GM21515 (cell line): ENCODE results near the gene AKAP13.

Source experiments
- ATAC-seq: cut with Tn5 transposase; IDR thresholded peaks from one replicate; pipeline ENCODE4 v1.9.1; 2021; ENCODE audit not compliant: unreplicated experiment

Gene AKAP13

DNA sequence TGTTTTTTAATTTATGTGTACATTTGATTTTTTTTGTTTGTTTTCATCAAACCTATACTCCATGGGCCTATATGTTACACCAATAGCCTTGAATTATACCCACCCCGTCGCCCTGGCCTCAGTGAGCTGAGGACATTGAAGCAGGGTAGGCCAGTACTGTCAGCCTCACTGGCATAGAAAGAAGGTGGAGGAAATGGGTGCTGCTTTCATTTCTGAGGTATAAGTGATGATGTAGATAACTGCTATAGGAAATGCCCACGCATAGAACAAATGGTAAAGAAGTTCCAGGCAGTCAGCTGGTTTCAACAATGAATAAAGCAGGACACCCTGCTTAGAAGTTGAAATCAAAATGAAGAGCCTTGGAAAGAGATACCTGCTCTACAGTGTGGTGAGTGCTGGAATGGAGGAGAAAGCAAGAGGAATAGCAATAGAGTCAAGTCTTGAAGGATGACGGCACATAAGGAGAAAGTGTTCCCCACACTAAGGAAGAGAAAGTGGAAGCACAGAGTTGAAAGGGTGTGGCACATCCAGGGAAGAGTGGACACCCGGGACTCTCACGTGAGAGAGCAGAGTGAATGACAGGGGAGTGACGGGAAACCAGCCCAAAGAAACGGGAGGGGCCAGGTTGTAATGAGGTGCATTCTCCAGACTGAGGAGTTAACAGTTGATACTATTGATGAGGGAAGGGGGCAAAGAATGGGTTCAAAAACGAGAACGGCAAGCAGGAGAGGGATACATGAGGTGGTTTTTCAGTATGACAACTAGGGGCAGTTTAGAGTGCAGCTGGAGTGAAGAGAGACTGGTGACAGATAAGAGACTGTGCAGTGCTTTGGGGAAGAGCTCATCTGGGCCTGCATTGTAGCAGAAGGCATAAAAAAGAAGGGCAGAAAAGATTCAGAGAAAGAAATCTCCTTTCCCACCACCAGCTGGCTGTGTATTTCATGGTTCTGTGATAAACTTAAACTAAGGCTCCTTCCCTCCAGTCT lies 343.9 kb downstream of the AKAP13 start:
- ATAC-seq, result no peak

GRCh38 chr15:85725019-85725418 lies 344.6 kb downstream of the AKAP13 start:
- ATAC-seq, result no peak

- ATAC-seq, result no peak
Observed at GRCh38 chr15:85725564-85725963, 345.2 kb downstream of the AKAP13 start.

DNA sequence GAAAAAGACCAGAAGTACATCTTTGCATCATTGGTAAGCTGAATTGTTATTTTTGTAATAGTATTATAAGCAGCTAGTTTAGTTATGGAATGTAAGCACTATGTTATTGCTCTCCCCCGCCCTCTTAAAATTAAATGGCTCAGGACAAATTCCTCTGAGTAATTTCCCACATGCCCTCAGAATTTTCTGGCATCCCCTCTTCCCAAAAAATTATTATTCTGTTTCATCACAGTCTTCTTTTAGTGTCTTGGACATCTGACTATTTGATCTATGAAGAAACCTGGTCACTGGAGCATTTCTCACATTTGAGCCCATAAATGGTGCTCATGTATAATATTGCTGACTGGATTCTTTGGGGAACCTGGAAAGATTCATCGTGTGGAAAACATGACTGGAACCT lies 346.1 kb downstream of the AKAP13 start:
- no peak for ATAC-seq

GRCh38 chr15:85727068-85727467 lies 346.7 kb downstream of the AKAP13 start:
- ATAC-seq, result no peak

GRCh38 chr15:85730001-85730820 lies 349.8 kb downstream of the AKAP13 start:
- ATAC-seq, result peak; percentile 62

DNA sequence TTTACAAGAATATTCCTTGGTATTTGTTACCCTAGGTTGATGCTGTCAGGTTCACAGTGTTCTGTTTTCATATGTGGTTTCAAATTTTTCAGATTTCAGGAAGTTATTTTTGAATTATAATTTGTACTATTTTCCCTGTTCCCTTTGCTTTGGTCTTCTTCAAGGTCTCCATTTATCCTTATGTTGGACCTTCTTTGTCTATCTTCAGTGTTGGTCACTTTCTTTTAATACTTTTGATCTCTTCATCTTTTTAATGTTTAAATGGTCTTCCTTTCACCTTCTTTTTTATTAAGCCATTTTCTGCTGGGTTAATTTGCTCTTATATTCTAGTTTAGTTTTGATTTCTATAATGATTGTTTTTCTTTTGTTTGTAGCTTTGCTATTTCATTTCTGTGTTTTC lies 353.0 kb downstream of the AKAP13 start:
- no peak for ATAC-seq

- ATAC-seq, result no peak
Observed at GRCh38 chr15:85737061-85737460, 356.7 kb downstream of the AKAP13 start.

- ATAC-seq, result no peak
Observed at GRCh38 chr15:85741021-85741421, 360.6 kb downstream of the AKAP13 start.

DNA sequence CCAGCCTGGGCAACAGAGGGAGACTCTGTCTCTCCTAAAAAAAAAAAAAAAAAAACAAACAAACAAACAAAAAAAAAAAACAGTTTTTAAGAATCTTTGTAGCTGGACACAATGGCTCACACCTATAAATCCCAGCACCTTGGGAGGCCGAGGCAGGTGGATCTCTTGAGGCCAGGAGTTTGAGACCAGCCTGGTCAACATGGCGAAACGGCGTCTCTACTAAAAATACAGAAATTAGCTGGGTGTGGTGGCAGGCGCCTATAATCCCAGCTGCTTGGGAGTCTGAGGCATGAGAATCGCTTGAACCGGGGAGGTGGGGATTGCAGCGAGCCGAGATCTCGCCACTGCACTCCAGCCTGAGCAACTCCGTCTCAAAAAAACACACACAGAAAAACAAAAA lies 361.3 kb downstream of the AKAP13 start:
- no peak for ATAC-seq

DNA sequence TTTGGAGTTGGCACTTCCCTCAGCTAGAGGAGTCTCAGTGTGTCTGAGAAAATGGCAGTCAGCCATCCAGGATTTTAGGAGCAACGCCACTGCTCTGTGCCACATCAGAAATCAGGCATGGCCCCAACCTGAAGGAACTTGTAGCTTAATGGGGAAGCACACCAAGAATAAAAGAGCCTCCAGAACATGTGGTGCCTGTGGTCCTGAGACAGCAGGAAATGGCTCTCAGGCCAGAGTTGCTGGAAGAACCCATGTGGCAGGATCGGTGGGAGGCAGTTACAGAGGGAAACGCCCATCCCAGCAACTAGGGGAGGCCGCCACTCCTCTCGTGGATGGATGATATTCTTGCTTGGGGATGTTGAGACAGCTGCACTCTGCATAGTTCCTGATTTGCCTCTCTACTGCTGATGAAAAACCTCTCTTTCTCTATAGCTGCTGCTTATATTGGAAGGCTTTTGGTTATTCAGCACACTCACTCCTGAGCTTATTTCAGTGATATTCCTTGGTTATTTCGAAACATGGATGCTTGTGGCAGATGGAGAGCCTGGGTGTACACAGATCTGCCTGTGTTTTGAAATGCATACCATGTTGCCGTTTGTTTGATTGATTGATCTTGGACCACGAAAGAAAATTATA lies 361.9 kb downstream of the AKAP13 start:
- ATAC-seq, result no peak

GRCh38 chr15:85743392-85744055 lies 363.1 kb downstream of the AKAP13 start:
- no peak for ATAC-seq

DNA sequence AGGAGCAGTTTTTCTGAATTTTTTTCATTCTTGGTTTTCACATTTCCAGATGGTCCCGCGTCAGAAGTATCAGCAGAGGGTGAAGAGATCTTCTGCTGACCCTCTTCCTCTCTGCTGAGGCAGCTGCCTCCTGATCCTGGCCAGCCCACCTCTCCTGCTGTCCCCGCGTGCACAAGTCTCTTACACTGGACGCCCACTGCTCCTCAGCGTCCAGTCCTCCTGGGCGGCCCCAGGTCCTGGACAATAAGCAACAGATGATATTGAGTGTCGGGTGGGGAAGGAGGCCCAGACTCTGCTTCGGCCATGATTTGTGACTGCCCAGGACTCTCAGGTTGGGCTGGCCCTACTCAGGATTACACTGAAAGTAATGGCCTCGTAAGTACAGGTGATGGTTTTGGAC lies 364.2 kb downstream of the AKAP13 start:
- ATAC-seq, result no peak

GRCh38 chr15:85745023-85745422 lies 364.6 kb downstream of the AKAP13 start:
- no peak for ATAC-seq

DNA sequence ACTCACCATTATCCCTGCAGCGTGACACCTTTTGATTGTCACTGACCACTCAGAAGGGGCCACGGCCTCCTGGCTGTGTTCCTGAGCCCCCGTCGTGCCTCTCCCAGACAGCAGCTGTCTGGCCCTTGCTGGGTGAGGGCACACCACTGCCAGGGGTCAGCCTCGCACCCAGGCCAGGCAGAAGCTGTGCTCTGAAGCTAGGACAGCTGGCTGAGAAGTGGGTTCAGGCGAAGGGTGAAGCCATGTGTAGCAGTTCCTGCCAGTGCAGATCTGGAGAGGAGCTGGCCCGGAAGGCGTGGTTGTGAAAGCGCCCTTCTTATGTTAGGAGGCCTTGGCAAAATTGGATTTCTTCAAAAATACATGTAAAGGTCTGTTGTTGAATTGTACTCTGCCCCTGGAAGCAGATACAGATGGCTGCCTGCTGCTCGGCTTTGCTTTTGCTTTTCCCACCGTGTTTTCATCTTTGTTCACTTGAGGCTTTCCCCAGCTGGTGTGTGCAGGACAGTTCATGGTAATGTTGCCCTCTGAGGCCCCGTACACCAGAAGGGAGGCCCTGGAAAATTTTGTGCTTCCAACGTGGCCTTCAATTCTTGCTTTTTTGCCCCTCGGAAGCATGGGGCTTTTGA lies 365.2 kb downstream of the AKAP13 start:
- ATAC-seq, result no peak

GRCh38 chr15:85746641-85747040 lies 366.2 kb downstream of the AKAP13 start:
- no peak for ATAC-seq

DNA sequence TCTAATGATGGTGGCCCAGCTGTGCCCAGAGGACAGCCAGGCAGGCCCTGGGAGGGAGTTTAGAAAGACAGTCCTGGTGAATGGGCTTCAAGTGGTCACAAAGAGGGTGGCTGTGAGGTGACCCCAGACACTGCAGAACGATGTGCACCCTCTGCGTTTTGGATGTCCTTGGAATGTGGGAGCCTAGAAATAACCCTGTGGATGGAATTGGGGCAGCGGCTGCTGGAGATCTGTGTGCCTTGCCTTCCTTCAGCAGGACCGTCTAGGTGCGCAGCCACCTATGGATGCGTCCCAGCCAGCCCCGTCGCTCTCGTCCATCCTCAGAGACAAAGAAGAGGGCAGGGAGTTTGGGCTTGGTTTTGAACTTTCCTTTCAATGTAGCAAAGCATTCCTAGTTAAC lies 367.8 kb downstream of the AKAP13 start:
- no peak for ATAC-seq

DNA sequence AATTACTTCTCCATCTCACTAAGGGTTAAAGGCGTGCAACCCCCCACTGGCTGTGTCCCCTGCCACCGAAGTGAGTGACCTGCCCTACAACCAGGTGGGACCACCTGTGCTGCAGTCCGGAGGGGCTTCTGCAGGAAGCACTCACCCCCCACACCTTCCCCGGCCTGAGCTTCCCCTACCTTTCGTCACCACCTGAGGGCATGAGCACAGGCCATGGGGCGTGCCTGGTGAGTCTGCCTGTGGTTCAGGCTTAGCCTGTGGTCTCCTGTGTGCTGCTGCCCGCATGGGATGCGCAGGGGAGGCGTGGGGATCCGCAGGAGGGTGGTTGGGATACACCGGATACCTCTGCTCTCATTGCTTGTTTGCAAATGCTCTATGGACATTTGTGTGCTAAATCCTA lies 368.3 kb downstream of the AKAP13 start:
- ATAC-seq, result no peak

DNA sequence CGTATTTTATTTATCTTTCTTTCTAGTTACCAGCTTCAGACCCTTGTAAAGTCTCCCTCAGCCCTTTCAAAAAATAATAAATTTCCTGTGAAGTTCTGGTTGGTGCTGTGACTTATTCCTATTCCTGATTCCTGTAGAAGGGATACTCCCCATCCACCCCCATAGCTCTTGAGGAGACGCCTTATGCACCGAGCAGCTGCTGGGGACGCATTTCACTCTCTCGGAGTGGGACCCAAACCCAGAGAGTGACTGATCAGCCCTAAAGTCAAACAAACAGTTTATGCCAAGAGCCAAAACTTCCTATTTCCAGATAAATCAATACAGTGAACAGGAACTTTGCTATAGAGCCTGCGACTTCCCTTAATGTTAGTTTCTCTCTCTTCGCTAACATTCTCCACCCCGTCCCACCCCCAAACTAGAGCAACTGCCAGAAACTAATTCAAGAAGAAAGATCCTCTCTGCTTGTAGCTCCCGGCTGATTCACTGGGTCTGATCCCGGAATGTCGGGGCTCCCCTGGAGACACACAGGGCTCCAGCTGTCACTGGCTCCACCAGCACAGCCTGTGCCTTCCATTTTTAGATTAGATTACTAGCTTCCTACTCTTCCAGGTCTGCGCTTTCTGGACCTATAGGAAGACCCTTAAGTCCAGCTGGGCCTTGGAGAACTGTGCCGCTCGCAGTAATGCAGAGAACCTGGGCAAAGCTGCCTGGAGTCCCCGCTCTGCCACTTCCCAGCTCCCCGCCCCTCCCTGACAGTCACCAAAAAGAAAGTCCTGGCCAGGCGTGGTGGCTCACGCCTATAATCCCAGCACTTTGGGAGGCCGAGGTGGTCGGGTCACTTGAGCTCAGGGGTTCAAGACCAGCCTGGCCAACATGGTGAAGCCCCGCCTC lies 369.1 kb downstream of the AKAP13 start:
- no peak for ATAC-seq
